Mesenchymal stem cell (in vitro differentiated cells and primary cell): Measurements from ENCODE around the gene CRYL1.

Experiments used
- DNase-seq: peaks from one replicate; pipeline ENCODE4 v3.0.0-alpha.2; 2013
- H2AFZ ChIP-seq: one replicate; pipeline ENCODE4 v1.6.1; 2013; ENCODE audit warnings: low read depth, mild to moderate bottlenecking, control low read depth, inconsistent platforms, low read length, moderate library complexity
- H2AK5ac ChIP-seq: 2 replicates; pipeline ENCODE4 v1.6.1; 2013; ENCODE audit warnings: low read length, moderate library complexity, mild to moderate bottlenecking, inconsistent platforms; ENCODE audit not compliant: severe bottlenecking
- H2BK120ac ChIP-seq: one replicate; pipeline ENCODE4 v1.6.1; 2013; ENCODE audit warnings: low read depth, mild to moderate bottlenecking, inconsistent platforms, low read length, moderate library complexity
- H2BK12ac ChIP-seq, 2 experiments: one replicate each; pipeline ENCODE4 v1.6.1; 2013; ENCODE audit warnings: inconsistent platforms in 2 of 2, low read length in 2 of 2, mild to moderate bottlenecking in 2 of 2, moderate library complexity in 2 of 2, control low read depth in 1 of 2
- H2BK15ac ChIP-seq: one replicate; pipeline ENCODE4 v1.6.1; 2013; ENCODE audit warnings: mild to moderate bottlenecking, low read depth, inconsistent platforms; ENCODE audit not compliant: poor library complexity, severe bottlenecking
- H2BK5ac ChIP-seq: 2 replicates; pipeline ENCODE4 v1.6.1; 2013; ENCODE audit warnings: low read depth, mild to moderate bottlenecking, low read length, control low read depth, inconsistent platforms; ENCODE audit not compliant: poor library complexity, severe bottlenecking
- H3K14ac ChIP-seq, 2 experiments: one replicate each; pipeline ENCODE4 v1.6.1; 2013; ENCODE audit warnings: inconsistent platforms in 2 of 2, low read length in 2 of 2, control low read depth in 1 of 2, mild to moderate bottlenecking in 1 of 2, moderate library complexity in 1 of 2
- H3K18ac ChIP-seq, 2 experiments: one replicate each; pipeline ENCODE4 v1.6.1; 2013; ENCODE audit warnings: inconsistent platforms in 2 of 2, low read length in 2 of 2, control low read depth in 1 of 2, low read depth in 1 of 2, mild to moderate bottlenecking in 1 of 2
- H3K23ac ChIP-seq, 2 experiments: one replicate each; pipeline ENCODE4 v1.6.1; 2013; ENCODE audit warnings: inconsistent platforms in 2 of 2, low read length in 2 of 2, mild to moderate bottlenecking in 2 of 2, moderate library complexity in 2 of 2, control low read depth in 1 of 2
- H3K27ac ChIP-seq: 2 replicates; pipeline ENCODE4 v1.5.1; 2013; ENCODE audit warnings: mild to moderate bottlenecking, moderate library complexity, low read length, control low read depth, inconsistent platforms; ENCODE audit not compliant: poor library complexity, severe bottlenecking
- H3K27me3 ChIP-seq, 2 experiments: 2 replicates each; pipeline versions ENCODE4 v1.6.1 to v1.7.0; 2013; ENCODE audit warnings: low read length in 2 of 2, mild to moderate bottlenecking in 2 of 2, moderate library complexity in 2 of 2, control low read depth in 1 of 2, inconsistent platforms in 1 of 2; ENCODE audit not compliant: control insufficient read depth in 1 of 2, insufficient read depth in 1 of 2
- H3K36me3 ChIP-seq, 2 experiments: 2 replicates each; pipeline versions ENCODE4 v1.6.1 to v1.7.0; 2013; ENCODE audit warnings: low read length in 2 of 2, control low read depth in 1 of 2, inconsistent platforms in 1 of 2, low read depth in 1 of 2, mild to moderate bottlenecking in 1 of 2; ENCODE audit not compliant: insufficient read depth in 2 of 2, control insufficient read depth in 1 of 2
- H3K4ac ChIP-seq, 2 experiments: one replicate each; pipeline ENCODE4 v1.6.1; 2013; ENCODE audit warnings: inconsistent platforms in 2 of 2, low read length in 2 of 2, mild to moderate bottlenecking in 2 of 2, moderate library complexity in 2 of 2, control low read depth in 1 of 2, low read depth in 1 of 2
- H3K4me1 ChIP-seq: 2 replicates; pipeline ENCODE4 v1.6.1; 2013; ENCODE audit warnings: low read depth, low read length, control low read depth; ENCODE audit not compliant: control insufficient read depth, insufficient read depth
- H3K4me2 ChIP-seq: 2 replicates; pipeline ENCODE4 v1.6.1; 2013; ENCODE audit warnings: low read length, mild to moderate bottlenecking, inconsistent platforms; ENCODE audit not compliant: poor library complexity, severe bottlenecking
- H3K4me3 ChIP-seq, 2 experiments: 2 replicates each; pipeline versions ENCODE4 v1.5.1 to v1.7.0; 2013; ENCODE audit warnings: low read length in 2 of 2, mild to moderate bottlenecking in 2 of 2, control low read depth in 1 of 2, low read depth in 1 of 2; ENCODE audit not compliant: insufficient read depth in 1 of 2
- H3K79me1 ChIP-seq: replicated peaks from 2 replicates; pipeline ENCODE4 v1.6.1; 2013; ENCODE audit warnings: mild to moderate bottlenecking, control low read depth, low read length, inconsistent platforms; ENCODE audit not compliant: poor library complexity, severe bottlenecking
- H3K9ac ChIP-seq: 2 replicates; pipeline ENCODE4 v1.7.0; 2013; ENCODE audit warnings: mild to moderate bottlenecking, low read length, moderate library complexity
- H3K9me3 ChIP-seq: 2 replicates; pipeline ENCODE4 v1.7.0; 2013; ENCODE audit warnings: mild to moderate bottlenecking, low read length; ENCODE audit not compliant: control insufficient read depth
- H4K8ac ChIP-seq: one replicate; pipeline ENCODE4 v1.6.1; 2013; ENCODE audit warnings: inconsistent platforms, mild to moderate bottlenecking, low read length, moderate library complexity
- H4K91ac ChIP-seq: one replicate; pipeline ENCODE4 v1.6.1; 2013; ENCODE audit warnings: mild to moderate bottlenecking, low read length, inconsistent platforms
- whole genome bisulfite sequencing: methylation state at CpG from one replicate; pipeline ENCODE4 v1.1.7; 2013; ENCODE audit warnings: mixed read lengths; 5-methylcytosine and 5-hydroxymethylcytosine counted together

Gene CRYL1

GRCh38 chr13:20475927-20476691 lies 49.5 kb downstream of the CRYL1 start:
- Histone ChIP-seq H3K4me2 (no peak overlapping the region), H3K4ac (no peak overlapping the region)
- 82% methylated on average over 17 of the region's 18 CpGs for whole genome bisulfite sequencing

GRCh38 chr13:20474515-20474914 lies 51.1 kb downstream of the CRYL1 start:
- Histone ChIP-seq H3K4me1 (peaks cover 26% of the 10 kb centered on the region), H3K79me1 (no peaks in the 10 kb centered on the region), H4K8ac (no peak overlapping the region), H3K36me3 (no peaks in the 10 kb centered on the region), H3K27me3 (no peaks in the 10 kb centered on the region), H2BK12ac (no peak overlapping the region), H3K27ac (no peak overlapping the region), H2AK5ac (peak overlapping the region; percentile 10), H2BK5ac (no peak overlapping the region), H3K23ac (no peak overlapping the region), H3K18ac (no peak overlapping the region), H2BK120ac (no peak overlapping the region), H2AFZ (no peak overlapping the region), H3K4ac (no peak overlapping the region), H4K91ac (peak overlapping the region; percentile 14), H2BK15ac (no peak overlapping the region), H3K14ac (no peak overlapping the region), H3K9ac (no peak overlapping the region), H3K4me2 (no peak overlapping the region), H3K4me3 (no peak overlapping the region), H3K9me3 (no peaks in the 10 kb centered on the region)
- DNase-seq: no peak
- whole genome bisulfite sequencing: 98% methylated on average over 3 of the region's 3 CpGs

More at GRCh38 chr13:20475927-20476691, 49.5 kb downstream of the CRYL1 start:
- H3K14ac ChIP-seq: no peak overlapping the region
- no peak overlapping the region for H2BK15ac ChIP-seq
- H3K79me1 ChIP-seq: no peaks in the 10 kb centered on the region
- no peak overlapping the region for H2AK5ac ChIP-seq
- H3K18ac ChIP-seq: no peak overlapping the region
- no peaks in the 10 kb centered on the region for H3K36me3 ChIP-seq
- no peak overlapping the region for H2BK12ac ChIP-seq
- H4K91ac ChIP-seq: no peak overlapping the region
- DNase-seq: no peak
- H2BK120ac ChIP-seq: no peak overlapping the region
- H2BK5ac ChIP-seq: no peak overlapping the region
- H3K23ac ChIP-seq: no peak overlapping the region
- no peak overlapping the region for H2AFZ ChIP-seq
- H3K27me3 ChIP-seq: no peaks in the 10 kb centered on the region
- H3K9me3 ChIP-seq: no peaks in the 10 kb centered on the region
- peaks cover 24% of the 10 kb centered on the region for H3K4me1 ChIP-seq
- peak overlapping the region; percentile 9 for H3K27ac ChIP-seq
- H3K4me3 ChIP-seq: no peak overlapping the region
- H4K8ac ChIP-seq: no peak overlapping the region
- H3K9ac ChIP-seq: no peak overlapping the region

- H3K9me3 ChIP-seq: no peaks in the 10 kb centered on the region
- no peaks in the 10 kb centered on the region for H3K79me1 ChIP-seq
- H3K27me3 ChIP-seq: no peaks in the 10 kb centered on the region
- no peak for DNase-seq
- H2AK5ac ChIP-seq: peak overlapping the region; percentile 90
- no peak overlapping the region for H3K18ac ChIP-seq
- H2BK120ac ChIP-seq: no peak overlapping the region
- no peak overlapping the region for H3K9ac ChIP-seq
- H3K36me3 ChIP-seq: no peaks in the 10 kb centered on the region
- no peak overlapping the region for H2AFZ ChIP-seq
- H3K14ac ChIP-seq: no peak overlapping the region
- H4K91ac ChIP-seq: no peak overlapping the region
- 82% methylated on average over 6 of the region's 6 CpGs for WGBS
- H3K4ac ChIP-seq: no peak overlapping the region
- no peak overlapping the region for H3K27ac ChIP-seq
- no peak overlapping the region for H2BK12ac ChIP-seq
- H3K4me1 ChIP-seq: peaks cover 26% of the 10 kb centered on the region
- no peak overlapping the region for H3K4me2 ChIP-seq
- no peak overlapping the region for H2BK5ac ChIP-seq
- H2BK15ac ChIP-seq: no peak overlapping the region
- H4K8ac ChIP-seq: no peak overlapping the region
- no peak overlapping the region for H3K23ac ChIP-seq
- H3K4me3 ChIP-seq: no peak overlapping the region
Measured at GRCh38 chr13:20473888-20474287, 51.8 kb downstream of the CRYL1 start.

GRCh38 chr13:20473139-20473538 lies 52.5 kb downstream of the CRYL1 start:
- H3K36me3 ChIP-seq: no peaks in the 10 kb centered on the region
- no peak overlapping the region for H2BK120ac ChIP-seq
- peak overlapping the region; percentile 82 for H2AK5ac ChIP-seq
- WGBS: 82% methylated on average over 10 of the region's 14 CpGs
- no peak overlapping the region for H3K4me3 ChIP-seq
- no peak overlapping the region for H3K4me2 ChIP-seq
- no peak overlapping the region for H3K27ac ChIP-seq
- H3K9ac ChIP-seq: no peak overlapping the region
- no peaks in the 10 kb centered on the region for H3K79me1 ChIP-seq
- H3K4ac ChIP-seq: no peak overlapping the region
- H2BK12ac ChIP-seq: no peak overlapping the region
- H2BK15ac ChIP-seq: no peak overlapping the region
- H4K91ac ChIP-seq: no peak overlapping the region
- H3K23ac ChIP-seq: no peak overlapping the region
- no peak overlapping the region for H3K14ac ChIP-seq
- H3K9me3 ChIP-seq: no peaks in the 10 kb centered on the region
- DNase-seq: peak; percentile 40
- H3K18ac ChIP-seq: peak overlapping the region in 1 of 2 experiments; percentile 41
- no peak overlapping the region for H2AFZ ChIP-seq
- no peaks in the 10 kb centered on the region for H3K27me3 ChIP-seq
- peaks cover 28% of the 10 kb centered on the region for H3K4me1 ChIP-seq
- H2BK5ac ChIP-seq: peak overlapping the region; percentile 15
- H4K8ac ChIP-seq: no peak overlapping the region
